ENCODE results near the gene ASIC4. TPM values are rescaled to one million over a fixed set of nuclear protein-coding genes. Genes with fewer than 3 reads are reported as not detected.

Gene ASIC4
- total RNA-seq, 2 donors from 2014 or later, result not detected

- intact Hi-C loops (cut with DNase I), result no loop called here
- TF ChIP-seq CTCF (IDR thresholded peaks at IDR 0.05) (no peak), POLR2A (IDR thresholded peaks at IDR 0.05) (no peak)
- Histone ChIP-seq H3K36me3 (replicated peaks in 1 of 2; ENCODE audit: insufficient read depth in 1 of 2, low read depth in 2 of 2) (peaks cover 0 to 15% of the 10 kb centered on the region in 2 donors), H3K9me3 (no peaks in the 10 kb centered on the region), H3K27ac (no peak overlapping the region), H3K4me3 (no peak overlapping the region), H3K27me3 (peaks cover 0 to 4% of the 10 kb centered on the region in 2 donors), H3K4me1 (peaks cover 28% of the 10 kb centered on the region)
- no peak for DNase-seq
- WGBS, 2 donors, result 81 to 87% methylated on average over 4 to 9 of the region's 9 CpGs
- ATAC-seq, result no peak
Observed at GRCh38 chr2:219505585-219505984, 8.7 kb upstream of the ASIC4 start.

- ATAC-seq, result no peak
Observed at GRCh38 chr2:219506153-219506801, 8.0 kb upstream of the ASIC4 start.

GRCh38 chr2:219506802-219507526, 7.3 kb upstream of the ASIC4 start:
- intact Hi-C loops (cut with DNase I), result no loop called here
- H3K27me3 ChIP-seq, result peaks cover 0 to 10% of the 10 kb centered on the region in 2 donors
- no peak overlapping the region for H3K4me3 ChIP-seq
- ATAC-seq (no peak), DNase-seq (no peak)
- H3K27ac ChIP-seq, result no peak overlapping the region
- TF ChIP-seq CTCF (IDR thresholded peaks at IDR 0.05) (no peak), POLR2A (IDR thresholded peaks at IDR 0.05) (no peak)
- 66 to 82% methylated on average over 13 to 16 of the region's 17 CpGs for WGBS, 2 donors
- peaks cover 0 to 15% of the 10 kb centered on the region in 2 donors for H3K36me3 ChIP-seq (replicated peaks in 1 of 2; ENCODE audit: insufficient read depth in 1 of 2, low read depth in 2 of 2)
- peaks cover 16% of the 10 kb centered on the region for H3K4me1 ChIP-seq
- no peaks in the 10 kb centered on the region for H3K9me3 ChIP-seq

More at GRCh38 chr2:219506153-219506801, 8.0 kb upstream of the ASIC4 start:
- WGBS, 2 donors, result 88 to 90% methylated on average over 13 to 23 of the region's 23 CpGs
- intact Hi-C loops (cut with DNase I), result no loop called here
- H3K36me3 ChIP-seq (replicated peaks in 1 of 2; ENCODE audit: insufficient read depth in 1 of 2, low read depth in 2 of 2), result peaks cover 0 to 15% of the 10 kb centered on the region in 2 donors
- no peak overlapping the region for H3K27ac ChIP-seq
- H3K27me3 ChIP-seq, result peaks cover 0 to 10% of the 10 kb centered on the region in 2 donors
- peaks cover 22% of the 10 kb centered on the region for H3K4me1 ChIP-seq
- H3K4me3 ChIP-seq, result no peak overlapping the region
- H3K9me3 ChIP-seq, result no peaks in the 10 kb centered on the region
- DNase-seq, result no peak
- TF ChIP-seq POLR2A (IDR thresholded peaks at IDR 0.05) (no peak), CTCF (IDR thresholded peaks at IDR 0.05) (no peak)

- H3K4me1 ChIP-seq, result peaks cover 19% of the 10 kb centered on the region
- whole genome bisulfite sequencing, 2 donors, result 42 to 48% methylated on average over 6 to 8 of the region's 8 CpGs
- H3K27me3 ChIP-seq, result peaks cover 0 to 10% of the 10 kb centered on the region in 2 donors
- H3K4me3 ChIP-seq, result no peak overlapping the region
- H3K27ac ChIP-seq, result no peak overlapping the region
- ATAC-seq (no peak), DNase-seq (no peak)
- intact Hi-C loops (cut with DNase I), result no loop called here
- no peak for TF ChIP-seq CTCF (IDR thresholded peaks at IDR 0.05)
- no peak for TF ChIP-seq POLR2A (IDR thresholded peaks at IDR 0.05)
- H3K9me3 ChIP-seq, result no peaks in the 10 kb centered on the region
- H3K36me3 ChIP-seq (replicated peaks in 1 of 2; ENCODE audit: insufficient read depth in 1 of 2, low read depth in 2 of 2), result peaks cover 0 to 15% of the 10 kb centered on the region in 2 donors
Observed at GRCh38 chr2:219507581-219508443, 6.5 kb upstream of the ASIC4 start.

Measured in body of pancreas (tissue), 4 donors.